Progenitor cell of endocrine pancreas (in vitro differentiated cells): Measurements from ENCODE around the gene CACNA1B. TPM values are rescaled to one million over a fixed set of nuclear protein-coding genes. Genes with fewer than 3 reads are reported as not detected.

Experiments used
- DNase-seq: peaks from one replicate; pipeline ENCODE4 v3.0.0; 2021; ENCODE audit warnings: low spot score; ENCODE audit not compliant: unreplicated experiment
- H3K27ac Mint-ChIP-seq: 2 replicates; pipeline ENCODE4 v1.8.0; 2021; ENCODE audit warnings: mild to moderate bottlenecking, moderate library complexity, mixed read lengths
- H3K27me3 Mint-ChIP-seq: 2 replicates; pipeline ENCODE4 v1.8.0; 2021; ENCODE audit warnings: mixed read lengths
- H3K36me3 Mint-ChIP-seq: 2 replicates; pipeline ENCODE4 v1.8.0; 2022; ENCODE audit warnings: mixed read lengths; ENCODE audit not compliant: insufficient read depth
- H3K4me1 Mint-ChIP-seq: 2 replicates; pipeline ENCODE4 v1.8.0; 2021; ENCODE audit warnings: low read depth, mixed read lengths
- H3K4me3 Mint-ChIP-seq: 2 replicates; pipeline ENCODE4 v1.8.0; 2021; ENCODE audit warnings: low read depth, mild to moderate bottlenecking, moderate library complexity, mixed read lengths
- H3K9me3 Mint-ChIP-seq: 2 replicates; pipeline ENCODE4 v1.8.0; 2021; ENCODE audit warnings: low read depth, mixed read lengths
- total RNA-seq: library from RNA; stranded (reverse); gene quantifications from 2 replicates; pipeline ENCODE4 v1.2.1, GENCODE V29; 2021
- TF ChIP-seq, protein P1 (sequence below): fragments of 200-600 bp; sonication (generic); IDR thresholded peaks from one replicate; pipeline ENCODE4 v1.5.0; 2021; ENCODE audit warnings: antibody characterized with exemption, mild to moderate bottlenecking; ENCODE audit not compliant: unreplicated experiment

The CACNA1B gene
- total RNA-seq, 1 donor from 2014 or later: 2.4 TPM

GRCh38 chr9:137972355-137972987 is 94.9 kb downstream of the CACNA1B start:
- Mint-ChIP-seq H3K4me1 (no peaks in the 10 kb centered on the region), H3K36me3 (no peaks in the 10 kb centered on the region), H3K27me3 (peaks cover 3% of the 10 kb centered on the region), H3K9me3 (no peaks in the 10 kb centered on the region), H3K27ac (no peak overlapping the region), H3K4me3 (no peak overlapping the region)
- no peak for DNase-seq
- TF ChIP-seq, protein P1, sequence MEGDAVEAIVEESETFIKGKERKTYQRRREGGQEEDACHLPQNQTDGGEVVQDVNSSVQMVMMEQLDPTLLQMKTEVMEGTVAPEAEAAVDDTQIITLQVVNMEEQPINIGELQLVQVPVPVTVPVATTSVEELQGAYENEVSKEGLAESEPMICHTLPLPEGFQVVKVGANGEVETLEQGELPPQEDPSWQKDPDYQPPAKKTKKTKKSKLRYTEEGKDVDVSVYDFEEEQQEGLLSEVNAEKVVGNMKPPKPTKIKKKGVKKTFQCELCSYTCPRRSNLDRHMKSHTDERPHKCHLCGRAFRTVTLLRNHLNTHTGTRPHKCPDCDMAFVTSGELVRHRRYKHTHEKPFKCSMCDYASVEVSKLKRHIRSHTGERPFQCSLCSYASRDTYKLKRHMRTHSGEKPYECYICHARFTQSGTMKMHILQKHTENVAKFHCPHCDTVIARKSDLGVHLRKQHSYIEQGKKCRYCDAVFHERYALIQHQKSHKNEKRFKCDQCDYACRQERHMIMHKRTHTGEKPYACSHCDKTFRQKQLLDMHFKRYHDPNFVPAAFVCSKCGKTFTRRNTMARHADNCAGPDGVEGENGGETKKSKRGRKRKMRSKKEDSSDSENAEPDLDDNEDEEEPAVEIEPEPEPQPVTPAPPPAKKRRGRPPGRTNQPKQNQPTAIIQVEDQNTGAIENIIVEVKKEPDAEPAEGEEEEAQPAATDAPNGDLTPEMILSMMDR: no peak

DNA sequence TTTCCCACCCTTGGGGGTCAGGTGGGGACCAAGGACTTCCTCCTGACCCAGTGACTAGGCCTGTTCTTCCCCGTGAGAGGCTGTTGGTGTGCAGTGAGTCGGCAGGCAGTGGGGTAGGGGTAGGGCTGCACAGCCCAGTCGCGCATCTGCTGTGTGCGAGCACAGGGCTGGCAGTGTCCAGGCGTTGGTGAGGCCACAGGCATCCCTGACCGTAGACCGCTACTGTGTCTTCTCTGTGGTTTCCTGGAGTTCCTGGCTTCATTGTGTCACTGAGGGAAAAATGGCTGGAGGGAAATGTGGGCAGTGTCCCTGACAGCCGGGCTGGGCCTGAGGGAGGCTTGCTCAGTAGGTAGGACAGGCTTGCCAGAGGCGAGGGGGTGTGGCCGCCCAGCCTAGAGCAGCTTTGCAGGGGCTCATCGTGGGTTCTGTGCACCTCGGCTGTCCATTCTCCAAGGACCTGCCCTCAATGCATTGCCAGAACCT is 95.4 kb downstream of the CACNA1B start:
- Mint-ChIP-seq H3K27me3 (peaks cover 3% of the 10 kb centered on the region), H3K4me1 (no peaks in the 10 kb centered on the region), H3K36me3 (no peaks in the 10 kb centered on the region), H3K27ac (no peak overlapping the region), H3K9me3 (no peaks in the 10 kb centered on the region), H3K4me3 (no peak overlapping the region)
- DNase-seq: no peak
- TF ChIP-seq, protein P1: no peak

GRCh38 chr9:137973829-137974416 is 96.3 kb downstream of the CACNA1B start:
- TF ChIP-seq, protein P1: no peak
- H3K9me3 Mint-ChIP-seq: no peaks in the 10 kb centered on the region
- peaks cover 3% of the 10 kb centered on the region for H3K27me3 Mint-ChIP-seq
- H3K4me1 Mint-ChIP-seq: no peaks in the 10 kb centered on the region
- no peak overlapping the region for H3K4me3 Mint-ChIP-seq
- no peak for DNase-seq
- H3K36me3 Mint-ChIP-seq: no peaks in the 10 kb centered on the region
- no peak overlapping the region for H3K27ac Mint-ChIP-seq

GRCh38 chr9:137974746-137975526 is 97.4 kb downstream of the CACNA1B start:
- H3K4me1 Mint-ChIP-seq: no peaks in the 10 kb centered on the region
- H3K27me3 Mint-ChIP-seq: no peaks in the 10 kb centered on the region
- no peak overlapping the region for H3K4me3 Mint-ChIP-seq
- TF ChIP-seq, protein P1: no peak
- H3K36me3 Mint-ChIP-seq: no peaks in the 10 kb centered on the region
- no peak overlapping the region for H3K27ac Mint-ChIP-seq
- H3K9me3 Mint-ChIP-seq: no peaks in the 10 kb centered on the region
- DNase-seq: no peak

DNA sequence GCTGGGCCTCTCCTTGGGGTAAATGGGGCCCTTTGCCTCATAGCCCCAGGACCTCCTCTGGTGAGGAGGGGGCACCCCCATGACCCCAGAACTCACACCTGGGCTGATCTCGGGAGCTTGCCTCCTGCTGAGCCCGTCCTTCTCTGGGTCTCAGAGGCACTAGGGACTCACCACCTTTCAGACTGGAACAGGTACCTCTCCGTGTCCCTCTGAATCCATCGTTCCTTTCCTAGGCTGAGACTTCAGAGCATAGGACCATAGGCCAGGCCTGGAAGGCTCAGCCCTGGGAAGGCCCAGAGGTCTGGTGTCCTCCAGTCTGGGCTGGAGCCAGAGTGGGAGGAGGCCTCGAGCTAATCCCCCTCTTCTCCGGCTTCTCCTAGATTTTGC is 97.9 kb downstream of the CACNA1B start:
- H3K36me3 Mint-ChIP-seq: no peaks in the 10 kb centered on the region
- TF ChIP-seq, protein P1: no peak
- DNase-seq: no peak
- H3K9me3 Mint-ChIP-seq: no peaks in the 10 kb centered on the region
- H3K27ac Mint-ChIP-seq: no peak overlapping the region
- no peak overlapping the region for H3K4me3 Mint-ChIP-seq
- H3K27me3 Mint-ChIP-seq: no peaks in the 10 kb centered on the region
- H3K4me1 Mint-ChIP-seq: no peaks in the 10 kb centered on the region
